Measurements from ENCODE around the gene NPTXR.
"Not testable (repeated sequence)": the region's sequence is repeated elsewhere in the genome, so short reads cannot be mapped to it uniquely, and the experiment has no call there.

Gene NPTXR

DNA sequence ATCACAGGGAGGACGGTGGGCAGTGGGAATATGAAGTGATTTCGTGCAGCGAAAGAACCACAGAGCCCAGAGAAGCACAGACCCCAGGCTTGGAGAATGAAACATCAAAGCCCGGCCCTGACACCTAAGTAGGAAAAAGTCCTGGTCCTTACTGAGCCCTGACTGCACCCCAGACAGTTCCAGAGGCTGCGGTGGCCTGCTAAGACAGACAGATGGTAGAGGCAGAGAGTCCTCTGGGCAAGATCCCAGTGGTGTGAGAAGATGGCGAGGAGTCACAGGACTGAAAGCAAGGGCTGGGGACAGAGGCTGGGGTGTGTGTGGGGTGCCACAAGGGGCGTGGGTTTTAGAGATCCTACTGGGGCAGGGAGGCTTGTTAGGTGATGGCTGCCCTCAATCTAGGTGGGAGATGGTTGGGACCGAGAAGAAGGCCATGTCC is 24.5 kb upstream of the NPTXR start:
- no peak for DNase-seq

DNA sequence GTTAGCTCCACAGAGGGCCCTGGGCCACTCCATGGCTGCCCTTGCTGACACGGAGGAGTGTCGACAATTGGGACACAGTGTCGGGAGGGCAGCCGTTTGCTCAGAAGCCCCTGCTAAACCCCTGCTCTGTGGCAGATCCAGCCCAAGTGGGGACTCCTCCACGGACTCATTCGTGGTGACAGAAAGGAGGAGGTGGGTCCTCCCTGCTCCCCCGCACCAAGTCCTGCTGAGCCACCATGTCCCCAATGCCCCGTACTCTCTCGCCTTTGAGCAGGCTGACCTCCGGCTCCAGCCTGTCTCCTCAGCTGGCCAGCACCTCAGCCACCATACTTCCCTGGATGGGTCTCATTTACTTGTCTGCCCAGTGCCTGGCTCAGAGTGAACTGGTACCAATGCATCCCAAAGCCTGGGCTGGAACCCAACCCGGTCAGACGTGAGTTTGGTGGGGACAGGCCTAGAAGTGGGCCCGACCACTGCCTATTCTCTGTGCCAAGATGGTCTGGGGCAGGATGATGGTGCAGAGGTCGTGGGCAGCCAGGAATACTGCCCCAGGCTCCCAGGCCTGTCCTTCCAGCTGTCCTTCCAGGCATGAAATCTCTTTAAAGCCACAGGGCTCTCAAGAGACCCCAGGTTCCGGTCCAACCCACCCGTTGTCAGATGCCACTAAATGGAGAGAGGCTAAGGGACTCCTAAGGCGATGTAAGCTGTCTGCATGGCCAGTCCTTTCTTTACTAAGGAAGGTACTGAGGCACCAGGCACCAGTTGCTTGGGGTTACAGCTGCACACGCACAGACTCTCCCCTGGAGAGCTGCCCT is 23.9 kb upstream of the NPTXR start:
- DNase-seq = no peak

DNA sequence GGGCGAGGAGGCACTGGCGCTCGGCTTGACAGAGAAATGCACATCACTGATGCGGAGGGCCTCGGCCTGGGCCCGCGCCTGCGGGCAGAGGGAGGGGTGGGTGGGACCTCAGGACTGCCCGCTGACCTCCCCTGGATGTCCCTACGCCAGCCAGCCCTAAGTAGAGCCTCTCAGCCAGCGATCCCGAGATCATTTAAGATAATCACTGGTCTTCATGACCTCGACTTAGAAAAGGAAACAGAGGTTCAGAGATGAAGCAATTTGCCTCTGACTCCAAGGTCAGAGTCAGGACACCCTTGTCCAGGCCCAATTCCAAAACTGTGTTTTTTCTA is 23.3 kb upstream of the NPTXR start:
- no peak for DNase-seq

DNA sequence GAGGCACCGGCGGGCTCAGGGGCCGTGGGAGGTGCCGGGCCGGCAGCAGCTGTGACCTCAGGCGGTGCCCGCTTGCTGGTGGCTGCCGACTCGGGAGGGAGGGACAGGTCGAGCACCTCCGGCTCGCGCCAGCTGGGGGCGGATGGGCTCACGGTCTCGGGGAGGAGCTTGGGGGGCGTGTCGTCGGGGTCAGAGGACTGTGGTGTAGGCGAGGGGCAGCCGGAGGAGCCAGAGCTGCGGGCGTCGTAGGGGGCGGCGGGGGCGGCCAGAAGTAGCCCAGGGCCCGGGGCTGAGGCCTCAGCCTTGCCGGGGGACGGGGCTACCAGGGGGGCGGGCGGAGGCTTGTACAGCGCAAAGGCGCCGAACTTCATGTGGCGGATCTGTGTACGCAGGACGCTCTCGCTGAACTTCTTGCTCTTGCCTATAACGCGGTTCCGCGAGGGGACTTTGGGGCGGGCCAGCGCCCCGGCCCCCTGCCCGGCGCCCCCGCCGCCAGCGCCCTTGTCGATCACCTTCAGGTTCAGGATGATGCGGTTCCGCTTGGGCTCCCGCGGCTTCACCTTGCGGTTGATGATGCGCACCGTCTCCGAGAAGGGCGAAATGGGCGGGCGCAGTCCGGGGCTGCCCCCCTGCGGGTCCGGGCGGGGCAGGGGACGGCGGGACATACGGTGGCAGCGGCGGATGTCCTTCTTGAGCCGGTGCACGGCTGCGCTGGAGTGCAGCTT is 22.7 kb upstream of the NPTXR start:
- no peak for DNase-seq

DNA sequence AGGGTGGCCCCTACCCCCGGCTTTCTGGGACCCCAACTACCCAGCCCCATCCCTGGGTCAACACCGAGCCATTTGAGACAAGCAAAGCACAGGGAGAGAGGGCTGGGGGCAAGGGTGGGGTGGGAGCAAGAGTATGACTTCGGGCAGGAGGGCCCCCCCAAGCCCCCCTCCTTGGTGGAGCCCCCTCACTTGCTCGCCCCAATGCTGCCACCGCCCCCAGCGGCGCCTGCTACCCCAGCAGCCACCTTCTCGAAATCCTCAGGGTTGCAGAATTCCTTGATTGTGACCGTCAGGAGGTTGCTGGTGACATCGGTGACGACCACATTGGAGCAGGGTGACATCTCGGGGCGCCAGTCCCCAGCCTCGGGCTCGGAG is 22.2 kb upstream of the NPTXR start:
- no peak for DNase-seq

DNA sequence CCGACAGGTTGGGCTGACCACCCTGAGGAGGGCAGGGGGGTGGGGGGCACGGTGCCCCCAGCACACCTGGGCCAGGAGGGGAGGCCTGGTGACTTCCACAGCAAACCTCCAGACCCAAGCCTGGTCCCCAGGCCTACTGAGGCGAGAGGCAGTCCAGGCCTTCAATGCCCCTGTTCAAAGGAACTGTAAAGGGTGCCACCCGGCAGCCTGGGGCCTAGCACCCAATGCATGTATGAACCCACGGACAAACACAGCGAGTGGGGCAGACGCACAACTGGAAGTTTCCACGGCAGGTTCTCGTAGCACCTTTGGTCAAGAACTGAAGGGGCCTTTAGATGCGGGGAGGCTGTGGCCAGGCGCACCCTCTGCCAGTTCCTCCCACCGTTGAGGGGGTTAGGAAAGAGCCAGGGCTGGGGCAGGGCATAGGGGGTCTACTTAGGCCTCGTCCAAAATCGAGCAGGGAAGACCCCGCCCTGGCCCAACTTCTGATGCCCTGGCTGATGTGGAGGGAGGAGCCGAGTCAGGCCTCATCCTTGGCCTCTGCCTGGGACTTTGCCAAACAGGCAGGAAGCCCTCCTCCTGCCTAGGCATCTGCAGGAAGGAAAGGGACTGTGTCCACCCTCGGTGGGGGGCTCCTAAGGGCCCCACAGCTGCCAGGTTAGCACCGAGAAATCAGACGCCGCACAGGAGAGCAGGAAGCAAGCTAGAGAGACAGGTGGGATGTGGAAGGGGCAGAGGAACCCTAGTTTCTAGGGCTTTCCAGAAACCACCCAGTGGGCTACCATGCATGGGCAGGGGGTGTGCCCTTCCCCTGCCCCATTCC is 21.6 kb upstream of the NPTXR start:
- DNase-seq = no peak

DNA sequence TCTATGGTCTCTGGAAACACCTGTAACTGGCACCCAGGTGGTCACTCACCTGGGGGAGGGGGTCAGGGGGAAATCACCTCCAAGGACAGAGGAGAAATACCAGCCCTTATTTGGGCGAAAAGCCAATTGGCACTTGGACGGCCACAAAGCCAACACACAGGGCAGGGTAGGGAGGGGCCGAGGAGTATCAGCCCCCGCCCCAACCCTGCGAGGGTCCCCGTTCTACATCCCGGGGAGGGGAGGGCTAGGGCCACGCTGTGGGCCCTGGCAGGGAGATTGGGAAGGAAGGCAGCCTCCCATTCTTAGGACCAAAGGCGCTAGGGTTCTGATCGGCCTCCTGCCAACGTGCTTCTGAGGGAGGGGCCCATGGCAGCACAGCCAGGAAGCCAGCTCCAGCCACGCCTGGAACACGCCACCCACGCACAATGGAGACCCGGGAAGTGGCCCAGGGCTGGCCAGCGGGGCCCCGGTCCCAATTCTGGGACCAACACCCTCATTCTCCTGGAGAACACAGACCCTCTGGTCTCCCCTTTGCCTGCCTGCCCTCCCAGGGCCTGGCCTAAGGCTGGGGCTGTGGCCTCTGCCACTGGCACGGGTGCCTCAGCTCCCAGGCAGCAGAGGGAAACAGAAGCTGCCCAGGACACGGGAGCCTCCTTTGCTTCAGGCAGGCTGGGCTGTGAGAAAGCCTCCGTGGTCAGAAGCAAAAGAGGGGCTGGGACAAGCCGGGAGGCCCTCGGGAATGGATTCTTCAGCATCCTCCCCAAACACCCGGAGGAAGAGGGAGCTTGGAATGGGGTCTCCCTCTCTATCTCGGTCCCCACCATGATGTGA is 20.7 kb upstream of the NPTXR start:
- no peak for DNase-seq

DNA sequence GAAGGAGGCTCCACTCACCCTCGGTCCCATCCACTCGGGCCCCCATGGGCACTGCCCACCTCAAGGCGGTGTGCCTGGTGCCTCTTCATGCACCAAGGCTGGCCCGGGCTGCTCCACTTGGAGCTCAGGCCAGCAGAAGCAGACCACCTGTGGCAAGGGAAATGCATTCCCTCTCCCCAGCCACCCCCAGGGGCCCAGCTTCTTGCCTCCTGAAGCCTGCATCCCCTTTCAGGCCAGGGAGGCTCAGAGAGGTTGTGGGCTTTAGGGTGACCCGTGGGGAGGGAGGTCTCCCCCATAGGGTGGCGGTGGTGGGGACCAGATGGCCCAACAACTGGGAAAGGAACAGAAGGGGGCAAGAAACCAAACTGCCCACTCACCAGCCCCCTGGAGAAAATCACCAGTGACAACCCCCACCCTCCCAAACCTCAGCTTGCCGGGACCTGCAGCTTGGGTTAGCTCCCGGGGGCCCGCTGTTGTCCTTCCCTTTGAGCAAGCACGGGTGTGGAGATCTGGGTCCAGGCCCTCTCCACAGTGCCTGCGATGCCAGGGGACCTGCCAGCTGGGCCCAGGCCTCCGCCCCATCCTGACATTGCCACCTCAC is 19.8 kb upstream of the NPTXR start:
- DNase-seq = no peak

DNA sequence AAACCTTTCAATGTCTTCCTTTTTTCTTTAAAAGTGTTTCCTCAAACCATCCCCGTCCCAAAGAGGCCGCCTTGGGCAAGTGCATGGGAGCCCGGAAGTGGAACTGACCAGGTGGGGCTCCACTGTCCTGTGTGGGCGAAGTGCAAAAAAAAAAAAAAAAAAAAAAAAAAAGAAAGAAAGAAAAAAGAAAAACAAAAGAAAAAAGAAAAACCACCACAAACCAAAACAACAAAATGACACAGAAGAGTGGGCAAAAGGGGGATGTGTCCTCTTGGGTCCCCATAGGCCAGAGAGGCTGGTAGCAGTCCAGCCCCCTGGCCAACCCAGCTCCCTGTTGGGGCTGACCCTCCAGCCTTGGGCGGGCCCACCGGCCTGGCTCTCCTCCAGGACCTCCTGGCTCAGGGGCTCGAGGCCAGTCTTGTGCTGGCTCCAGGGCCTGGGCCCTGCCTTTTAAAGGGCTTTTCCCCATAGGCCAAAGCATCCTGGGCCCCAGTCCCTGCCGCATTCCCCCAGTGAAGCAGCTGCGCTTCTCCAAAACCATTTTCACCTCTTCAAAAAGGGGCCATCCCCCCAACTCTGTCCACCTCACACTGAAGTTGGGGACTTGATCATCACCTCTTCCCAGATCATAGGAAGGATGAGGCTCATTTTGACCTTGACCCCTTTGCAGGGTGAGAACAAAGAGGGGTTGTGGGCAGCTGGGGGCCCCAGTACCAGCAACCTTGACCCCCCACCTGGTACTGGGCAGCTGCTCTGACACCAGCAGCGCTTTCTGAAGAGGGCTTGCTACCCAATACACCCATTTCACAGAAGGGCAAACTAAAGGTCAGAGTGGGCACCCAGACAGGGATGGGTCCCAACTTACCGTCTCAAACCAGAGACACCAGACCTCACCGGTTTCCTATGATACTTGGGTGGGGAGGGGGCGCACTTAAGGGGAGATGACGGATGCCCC is 18.8 kb upstream of the NPTXR start:
- DNase-seq = no peak

DNA sequence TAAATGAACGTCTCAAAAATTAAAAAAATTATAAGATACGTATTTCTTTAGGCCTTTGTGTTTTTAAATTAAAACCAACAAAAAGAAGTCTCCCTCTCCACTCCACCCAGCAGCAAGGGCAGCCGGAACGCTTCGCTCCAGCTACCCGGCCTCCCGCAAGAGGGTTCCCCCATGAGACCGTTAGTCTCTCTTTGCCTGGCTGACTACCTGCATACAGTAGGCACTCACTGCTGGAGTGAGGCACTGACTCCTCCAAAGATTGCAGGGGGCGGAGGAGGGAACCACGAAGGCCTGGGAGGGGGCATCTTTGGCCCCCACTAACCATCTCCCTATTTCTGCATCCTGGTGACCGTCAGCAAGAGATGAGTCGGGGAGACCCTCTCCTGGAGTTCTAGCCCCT is 18.1 kb upstream of the NPTXR start:
- no peak for DNase-seq

DNA sequence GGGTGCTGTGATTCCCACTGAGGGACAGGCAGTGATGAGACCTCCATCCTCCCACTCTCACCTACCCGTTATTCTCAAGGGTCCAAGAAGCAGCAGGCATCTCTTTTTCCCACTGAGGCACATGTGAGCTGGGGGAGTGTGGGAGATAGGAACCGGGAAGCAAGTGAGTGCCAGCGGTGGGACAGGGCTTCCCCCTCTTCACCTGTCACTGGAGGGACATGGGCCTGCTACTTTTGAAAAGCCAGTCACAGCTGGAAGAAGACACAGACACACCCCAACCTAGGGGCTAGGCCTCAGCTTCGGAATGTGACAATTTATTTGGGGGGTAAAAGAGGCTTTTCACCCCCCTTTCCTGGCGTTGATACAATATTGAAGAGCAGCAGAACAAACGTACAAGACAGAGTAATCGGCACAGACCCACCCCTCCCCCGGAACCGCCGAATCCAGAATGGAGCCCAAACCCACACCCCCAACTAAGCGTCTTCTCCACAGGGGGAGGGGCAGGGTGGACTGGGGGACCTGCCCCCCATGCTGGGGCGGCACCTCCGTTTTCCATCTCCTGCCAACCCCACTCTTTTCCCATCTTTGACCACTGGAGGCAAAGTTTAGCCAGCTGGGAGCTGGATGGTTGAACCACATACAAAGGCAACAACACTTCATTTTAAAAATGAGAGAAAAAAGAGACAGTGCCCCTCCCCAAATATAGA is 17.5 kb upstream of the NPTXR start:
- no peak for DNase-seq

DNA sequence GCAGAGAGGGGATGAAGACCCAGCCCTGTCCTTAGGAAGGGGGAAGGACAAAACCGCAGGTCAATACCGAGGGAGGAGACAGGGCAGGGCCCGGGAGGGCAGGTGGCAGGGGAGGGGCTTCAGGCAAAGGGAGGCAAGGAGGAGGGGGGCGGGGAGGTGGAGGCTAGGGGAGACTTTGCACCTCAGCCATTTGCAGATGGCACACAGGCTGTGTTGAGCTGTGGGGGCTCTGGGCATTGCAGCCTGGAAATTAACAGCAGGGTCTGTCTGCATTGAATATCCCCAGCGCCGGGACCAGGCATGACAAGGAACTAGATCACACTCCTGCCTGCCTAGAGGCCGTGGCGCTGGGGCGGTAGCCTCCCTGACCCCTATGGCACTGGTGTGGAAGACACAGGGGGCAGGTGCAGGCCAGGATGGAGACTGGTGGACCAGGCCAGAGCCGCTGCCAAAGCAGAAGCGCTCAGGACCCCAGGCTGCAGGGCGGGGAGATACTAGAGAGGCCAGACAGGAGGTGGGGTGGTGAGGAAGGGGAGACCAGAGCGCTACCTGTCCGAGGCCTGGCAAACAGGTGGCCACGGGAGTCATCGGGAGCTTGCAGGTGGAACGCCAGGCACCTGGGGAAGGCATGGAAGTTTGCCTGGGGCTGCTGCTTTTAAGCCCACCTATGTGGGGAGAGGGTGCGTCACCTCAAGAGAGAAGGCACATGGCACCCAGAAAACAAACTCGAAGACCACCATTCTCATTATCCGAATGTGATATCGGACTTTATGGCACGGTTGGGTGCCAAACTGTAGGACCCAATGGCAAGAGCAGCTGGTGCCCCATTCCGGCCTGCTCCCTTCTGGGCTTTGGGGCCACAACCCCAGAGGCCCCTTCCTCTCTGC is 16.7 kb upstream of the NPTXR start:
- no peak for DNase-seq

DNA sequence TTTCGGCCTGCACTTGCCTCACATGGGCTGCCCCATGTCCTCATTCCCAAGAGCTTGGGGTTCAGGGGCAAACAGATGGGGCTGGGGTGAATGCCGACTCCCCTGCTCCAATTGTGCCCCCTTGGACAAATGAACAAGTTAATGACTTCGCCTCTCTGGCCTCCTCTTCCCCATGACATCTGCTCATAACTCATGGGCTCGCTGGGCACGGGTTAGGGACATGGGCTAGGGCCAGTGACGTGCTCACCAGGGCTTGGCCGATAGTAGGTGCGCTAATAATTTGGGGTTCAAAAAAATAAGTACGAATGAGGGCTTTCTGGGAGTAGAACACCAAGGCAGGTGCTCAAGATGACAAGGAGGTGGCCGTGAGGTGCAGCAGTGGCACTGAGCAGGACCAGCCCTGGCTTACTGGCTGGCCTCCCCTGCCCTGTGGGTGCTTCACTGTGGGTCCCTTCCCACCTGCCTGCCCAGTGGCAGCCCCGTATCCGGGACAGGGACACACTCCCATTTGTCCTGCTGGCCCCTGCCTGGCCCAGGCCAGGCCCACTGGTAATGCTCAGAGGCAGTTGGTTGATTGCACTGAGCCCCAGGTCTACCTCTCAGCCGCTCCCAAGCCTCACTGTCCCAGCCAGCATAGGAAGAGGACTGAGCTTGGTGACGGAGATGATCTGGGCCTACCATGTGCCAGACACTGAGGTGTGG is 15.9 kb upstream of the NPTXR start:
- DNase-seq = no peak

DNA sequence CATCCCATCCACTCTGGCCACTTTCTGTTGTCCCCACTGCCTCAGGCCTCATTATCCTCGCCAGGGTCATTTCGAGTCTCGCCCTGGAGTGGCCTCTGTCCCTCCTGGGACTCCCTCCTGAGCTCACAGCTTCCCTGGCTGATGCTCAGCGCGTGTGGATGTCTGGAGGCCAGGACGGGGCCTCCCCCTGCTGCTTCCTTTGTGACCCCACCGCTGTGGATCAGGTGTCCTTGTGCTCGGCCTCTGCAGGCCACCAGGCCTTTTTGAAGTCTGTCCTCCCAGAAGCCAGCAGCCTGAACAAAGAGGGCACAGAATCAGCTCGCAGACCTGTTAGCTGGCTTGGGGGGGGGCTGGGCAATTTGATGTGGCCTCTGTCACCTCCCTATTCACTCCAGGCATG is 14.7 kb upstream of the NPTXR start:
- no peak for DNase-seq

DNA sequence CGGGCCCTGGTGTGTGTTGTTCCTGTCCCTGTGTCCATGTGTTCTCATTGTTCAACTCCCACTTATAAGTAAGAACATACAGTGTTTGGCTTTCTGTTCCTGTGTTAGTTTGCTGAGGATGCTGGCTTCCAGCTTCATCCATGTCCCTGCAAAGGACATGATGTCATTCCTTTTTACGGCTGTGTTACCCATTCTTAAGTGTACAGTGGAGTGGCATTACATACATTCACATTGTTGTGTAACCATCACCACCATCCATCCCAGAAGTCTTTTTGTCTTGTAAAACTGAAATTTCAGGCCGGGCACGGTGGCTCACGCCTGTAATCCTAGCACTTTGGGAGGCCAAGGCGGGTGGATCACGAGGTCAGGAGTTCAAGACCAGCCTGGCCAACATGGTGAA is 10.6 kb upstream of the NPTXR start:
- DNase-seq = not testable (repeated sequence)

DNA sequence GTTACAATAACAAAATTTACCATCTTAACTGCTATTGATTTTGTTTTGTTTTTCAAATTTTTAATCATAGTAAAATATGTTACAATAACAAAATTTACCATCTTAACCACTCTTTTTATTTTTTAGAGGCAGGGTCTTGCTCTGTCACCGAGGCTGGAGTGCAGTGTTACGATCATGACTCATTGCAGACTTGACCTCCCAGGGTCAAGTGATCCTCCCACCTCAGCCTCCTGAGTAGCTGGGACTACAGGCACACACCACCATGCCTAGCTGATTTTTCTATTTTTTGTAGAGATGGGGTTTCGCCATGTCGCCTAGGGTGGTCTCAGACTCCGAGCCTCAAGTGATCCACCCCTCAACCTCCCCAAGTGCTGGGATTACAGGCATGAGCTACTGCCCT is 10.1 kb upstream of the NPTXR start:
- DNase-seq = not testable (repeated sequence)

DNA sequence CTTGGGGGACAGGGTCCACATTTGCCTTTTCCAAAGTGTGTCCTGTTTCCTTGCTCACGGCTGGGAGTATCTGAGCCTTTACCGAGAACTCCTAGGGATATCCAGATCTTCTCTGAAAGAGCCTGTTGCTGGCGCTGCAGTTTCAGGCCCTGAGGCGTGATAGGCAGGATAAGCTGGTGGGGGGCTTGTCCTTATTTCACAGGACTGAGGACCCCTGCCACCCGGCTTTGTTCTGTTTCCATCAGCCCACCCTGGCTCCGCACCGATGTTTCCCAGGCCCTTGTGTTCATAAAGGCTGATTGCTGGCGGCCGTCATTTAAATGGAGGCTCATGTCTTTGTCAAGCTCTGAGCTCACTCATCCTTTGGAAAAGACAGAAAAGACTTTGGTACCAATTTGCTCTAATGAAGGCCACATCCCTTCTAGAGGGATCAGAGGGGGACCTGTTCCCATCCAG is 9.4 kb upstream of the NPTXR start:
- DNase-seq = no peak

DNA sequence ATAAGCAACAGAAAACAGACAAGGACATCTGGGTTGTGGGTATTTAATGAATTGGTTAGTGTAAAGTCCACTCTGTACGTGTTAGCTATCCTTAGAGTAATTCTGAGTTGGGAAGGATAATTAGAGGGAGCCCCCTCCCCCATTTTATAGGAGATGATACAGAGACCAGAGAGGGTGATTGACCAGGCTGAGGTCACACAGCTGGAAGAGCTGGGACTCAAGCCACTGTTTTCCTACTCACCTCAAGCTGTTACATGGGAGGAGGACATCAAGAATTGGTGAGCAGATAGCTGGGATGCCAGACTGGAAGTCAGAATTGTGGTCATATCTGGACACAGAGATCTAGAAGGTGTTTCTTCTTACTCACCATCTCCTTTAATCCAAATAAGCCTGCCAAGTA is 8.7 kb upstream of the NPTXR start:
- no peak for DNase-seq

Measured in hippocampal formation (tissue), 2 donors.